SK-N-SH (cell line): ENCODE results near the gene ABHD6. TPM values are rescaled to one million over a fixed set of nuclear protein-coding genes. Genes with fewer than 3 reads are reported as not detected.

Experiments used
- CTCF ChIA-PET: fragments of 300-600, 350-600 bp; formaldehyde crosslinking; extraction: SDS; loops from one replicate; lab custom pipeline; 2021; lab: Yijun Ruan, JAX
- POLR2A ChIA-PET: fragments of 350-600 bp; sonication (Branson Sonifier 250); formaldehyde crosslinking; extraction: SDS; loops from one replicate; lab custom pipeline; 2020; ENCODE audit warnings: antibody characterized with exemption, inconsistent platforms; lab: Yijun Ruan, JAX
- DNase-seq: peaks from one replicate; pipeline ENCODE4 v3.0.0; 2012
- H2AFZ ChIP-seq: fragments of 200-600 bp; sonication (generic); 2 replicates; pipeline ENCODE4 v1.8.1; 2016; ENCODE audit warnings: antibody characterized with exemption, mild to moderate bottlenecking, low read depth
- H3F3A ChIP-seq: fragments of 200-600 bp; sonication (generic); replicated peaks from 2 replicates; pipeline ENCODE3; 2016; ENCODE audit warnings: antibody characterized with exemption, mild to moderate bottlenecking; ENCODE audit not compliant: insufficient read depth
- H3K27ac ChIP-seq, 2 experiments: fragments of 200-500 bp in 1 of 2; fragments of 200-600 bp in 1 of 2; sonication (Bioruptor generic) in 1 of 2; sonication (generic), shearing (Covaris generic) in 1 of 2; 2 replicates each; pipeline versions ENCODE4 v1.5.1 to v1.6.1; 2014 to 2016; ENCODE audit warnings: low read depth in 2 of 2, inconsistent platforms in 1 of 2, low read length in 1 of 2, mild to moderate bottlenecking in 1 of 2, mixed read lengths in 1 of 2
- H3K27me3 ChIP-seq: fragments of 200-600 bp; sonication (generic), shearing (Covaris generic); 2 replicates; pipeline ENCODE4 v1.6.1; 2016; ENCODE audit warnings: mixed run types; ENCODE audit not compliant: insufficient read depth
- H3K36me3 ChIP-seq, 2 experiments: fragments of 200-500 bp in 1 of 2; fragments of 200-600 bp in 1 of 2; sonication (Bioruptor generic) in 1 of 2; sonication (generic) in 1 of 2; replicated peaks in 1 of 2; 2 replicates each; pipeline versions ENCODE3 to v1.5.1; 2014 to 2016; ENCODE audit warnings: low read length in 1 of 2, mild to moderate bottlenecking in 1 of 2; ENCODE audit not compliant: insufficient read depth in 2 of 2, control insufficient read depth in 1 of 2
- H3K4me1 ChIP-seq, 2 experiments: fragments of 200-500 bp in 1 of 2; fragments of 200-600 bp in 1 of 2; sonication (Bioruptor generic) in 1 of 2; sonication (generic), shearing (Covaris generic) in 1 of 2; 2 replicates each; pipeline versions ENCODE4 v1.5.1 to v1.6.1; 2014 to 2016; ENCODE audit warnings: low read depth in 1 of 2, low read length in 1 of 2, mixed run types in 1 of 2; ENCODE audit not compliant: insufficient read depth in 2 of 2, control insufficient read depth in 1 of 2
- H3K4me2 ChIP-seq: fragments of 200-600 bp; sonication (generic), shearing (Covaris generic); 2 replicates; pipeline ENCODE4 v1.6.1; 2017; ENCODE audit warnings: mixed run types
- H3K4me3 ChIP-seq, 2 experiments: fragments of 200-500 bp in 1 of 2; fragments of 200-600 bp in 1 of 2; sonication (Bioruptor generic) in 1 of 2; sonication (generic), shearing (Covaris generic) in 1 of 2; 2 replicates each; pipeline versions ENCODE4 v1.5.1 to v1.8.1; 2014 to 2016; ENCODE audit warnings: low read depth in 2 of 2, inconsistent platforms in 1 of 2, low read length in 1 of 2, mild to moderate bottlenecking in 1 of 2, mixed read lengths in 1 of 2, moderate library complexity in 1 of 2
- H3K79me2 ChIP-seq: fragments of 200-600 bp; sonication (generic); 2 replicates; pipeline ENCODE4 v1.8.1; 2017; ENCODE audit warnings: mild to moderate bottlenecking; ENCODE audit not compliant: insufficient read depth
- H3K9ac ChIP-seq: fragments of 200-600 bp; sonication (generic); 2 replicates; pipeline ENCODE4 v1.6.1; 2017; ENCODE audit warnings: mixed run types
- H3K9me2 ChIP-seq: fragments of 200-600 bp; sonication (generic); 2 replicates; pipeline ENCODE4 v1.6.1; 2017; ENCODE audit warnings: mixed run types
- H3K9me3 ChIP-seq: fragments of 200-600 bp; sonication (generic); 2 replicates; pipeline ENCODE4 v1.6.1; 2017; ENCODE audit warnings: mixed run types, mild to moderate bottlenecking, moderate library complexity
- H4K20me1 ChIP-seq: fragments of 200-600 bp; sonication (generic); 2 replicates; pipeline ENCODE4 v1.6.1; 2017; ENCODE audit warnings: mild to moderate bottlenecking, mixed run types; ENCODE audit not compliant: insufficient read depth
- CHD2 ChIP-seq: fragments of 150-350 bp; IDR thresholded peaks from 2 replicates; pipeline ENCODE4 v1.6.1; 2018; ENCODE audit warnings: low read length; ENCODE audit not compliant: partially characterized antibody
- FOSL2 ChIP-seq: IDR thresholded peaks from 2 replicates; pipeline ENCODE4 v1.4.0; 2012; ENCODE audit warnings: low read depth, mild to moderate bottlenecking, moderate library complexity, borderline replicate concordance
- FOXM1 ChIP-seq: IDR thresholded peaks from 2 replicates; pipeline ENCODE4 v1.4.0; 2012; ENCODE audit warnings: low read depth, mild to moderate bottlenecking
- GABPA ChIP-seq: IDR thresholded peaks from 2 replicates; pipeline ENCODE4 v1.4.0; 2012; ENCODE audit warnings: low read depth, mild to moderate bottlenecking
- GATA2 ChIP-seq: sonication (generic); formaldehyde crosslinking; IDR thresholded peaks from 2 replicates; pipeline ENCODE4 v1.5.0; 2020; ENCODE audit warnings: mild to moderate bottlenecking, missing genetic modification reagents
- MEF2A ChIP-seq: IDR thresholded peaks from 2 replicates; pipeline ENCODE4 v1.4.0; 2012; ENCODE audit warnings: low read depth, borderline replicate concordance
- NFIC ChIP-seq: IDR thresholded peaks from 2 replicates; pipeline ENCODE4 v1.4.0; 2012; ENCODE audit warnings: borderline replicate concordance
- NRF1 ChIP-seq: IDR thresholded peaks from 2 replicates; pipeline ENCODE4 v1.6.1; 2012; ENCODE audit warnings: low read depth, mild to moderate bottlenecking, low read length
- POLR2AphosphoS5 ChIP-seq: IDR thresholded peaks from 2 replicates; pipeline ENCODE4 v1.6.1; 2012; ENCODE audit warnings: low read depth, low read length
- RAD21 ChIP-seq: IDR thresholded peaks from 2 replicates; pipeline ENCODE4 v1.6.1; 2012; ENCODE audit warnings: mild to moderate bottlenecking, low read length
- REST ChIP-seq: IDR thresholded peaks from 2 replicates; pipeline ENCODE4 v1.6.1; 2012; ENCODE audit warnings: mild to moderate bottlenecking, low read depth, low read length, moderate library complexity
- TAF1 ChIP-seq: IDR thresholded peaks from 2 replicates; pipeline ENCODE4 v1.6.1; 2012; ENCODE audit warnings: low read depth, mild to moderate bottlenecking, low read length, moderate library complexity, borderline replicate concordance
- TCF12 ChIP-seq: IDR thresholded peaks from 2 replicates; pipeline ENCODE4 v1.4.0; 2012
- TEAD4 ChIP-seq: IDR thresholded peaks from 2 replicates; pipeline ENCODE4 v1.4.0; 2012; ENCODE audit warnings: mild to moderate bottlenecking, borderline replicate concordance; ENCODE audit not compliant: insufficient read depth
- YY1 ChIP-seq: IDR thresholded peaks from 2 replicates; pipeline ENCODE4 v1.4.0; 2012; ENCODE audit warnings: low read depth, mild to moderate bottlenecking
- polyA plus RNA-seq, 3 experiments: library from polyadenylated mRNA; depleted of rRNA; stranded (reverse); fragments of >200 nt; gene quantifications; 2 replicates each; pipeline ENCODE4 v1.2.3, GENCODE V29; 2012
- TF ChIP-seq, protein P1 (sequence below): fragments of 200-600 bp; sonication (generic); IDR thresholded peaks from 2 replicates; pipeline ENCODE4 v1.6.1; 2017; ENCODE audit warnings: antibody characterized with exemption, mild to moderate bottlenecking, moderate library complexity
- TF ChIP-seq, protein P2 (sequence below): fragments of 150-350 bp; IDR thresholded peaks from 2 replicates; pipeline ENCODE4 v1.6.1; 2017; ENCODE audit warnings: antibody characterized with exemption, low read length, low read depth, borderline replicate concordance
- TF ChIP-seq, protein P3 (sequence below): fragments of 150-350 bp; IDR thresholded peaks from 2 replicates; pipeline ENCODE4 v1.6.1; 2016; ENCODE audit warnings: mild to moderate bottlenecking, low read depth, low read length

The ABHD6 gene
- polyA plus RNA-seq, 1 of the 3 experiments (the other 2 are of a cell fraction) = 10.7 TPM

GRCh38 chr3:58198804-58199203, 38.8 kb upstream of the ABHD6 start:
- Histone ChIP-seq H3K4me2 (no peak overlapping the region), H3K4me3 (no peak overlapping the region), H3K79me2 (no peaks in the 10 kb centered on the region), H2AFZ (no peak overlapping the region), H3K27me3 (no peaks in the 10 kb centered on the region), H3F3A (no peaks in the 10 kb centered on the region), H3K36me3 (no peaks in the 10 kb centered on the region), H4K20me1 (no peaks in the 10 kb centered on the region), H3K27ac (no peak overlapping the region), H3K9ac (no peak overlapping the region), H3K9me2 (no peaks in the 10 kb centered on the region), H3K9me3 (no peaks in the 10 kb centered on the region), H3K4me1 (no peaks in the 10 kb centered on the region)
- TF ChIP-seq CHD2 (no peak), POLR2AphosphoS5 (no peak), RAD21 (no peak), TCF12 (no peak), FOXM1 (no peak), GABPA (no peak), YY1 (no peak), MEF2A (no peak), NRF1 (no peak)
- TF ChIP-seq, protein P1, sequence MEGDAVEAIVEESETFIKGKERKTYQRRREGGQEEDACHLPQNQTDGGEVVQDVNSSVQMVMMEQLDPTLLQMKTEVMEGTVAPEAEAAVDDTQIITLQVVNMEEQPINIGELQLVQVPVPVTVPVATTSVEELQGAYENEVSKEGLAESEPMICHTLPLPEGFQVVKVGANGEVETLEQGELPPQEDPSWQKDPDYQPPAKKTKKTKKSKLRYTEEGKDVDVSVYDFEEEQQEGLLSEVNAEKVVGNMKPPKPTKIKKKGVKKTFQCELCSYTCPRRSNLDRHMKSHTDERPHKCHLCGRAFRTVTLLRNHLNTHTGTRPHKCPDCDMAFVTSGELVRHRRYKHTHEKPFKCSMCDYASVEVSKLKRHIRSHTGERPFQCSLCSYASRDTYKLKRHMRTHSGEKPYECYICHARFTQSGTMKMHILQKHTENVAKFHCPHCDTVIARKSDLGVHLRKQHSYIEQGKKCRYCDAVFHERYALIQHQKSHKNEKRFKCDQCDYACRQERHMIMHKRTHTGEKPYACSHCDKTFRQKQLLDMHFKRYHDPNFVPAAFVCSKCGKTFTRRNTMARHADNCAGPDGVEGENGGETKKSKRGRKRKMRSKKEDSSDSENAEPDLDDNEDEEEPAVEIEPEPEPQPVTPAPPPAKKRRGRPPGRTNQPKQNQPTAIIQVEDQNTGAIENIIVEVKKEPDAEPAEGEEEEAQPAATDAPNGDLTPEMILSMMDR = no peak
- TF ChIP-seq, protein P2, sequence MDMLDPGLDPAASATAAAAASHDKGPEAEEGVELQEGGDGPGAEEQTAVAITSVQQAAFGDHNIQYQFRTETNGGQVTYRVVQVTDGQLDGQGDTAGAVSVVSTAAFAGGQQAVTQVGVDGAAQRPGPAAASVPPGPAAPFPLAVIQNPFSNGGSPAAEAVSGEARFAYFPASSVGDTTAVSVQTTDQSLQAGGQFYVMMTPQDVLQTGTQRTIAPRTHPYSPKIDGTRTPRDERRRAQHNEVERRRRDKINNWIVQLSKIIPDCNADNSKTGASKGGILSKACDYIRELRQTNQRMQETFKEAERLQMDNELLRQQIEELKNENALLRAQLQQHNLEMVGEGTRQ = no peak
- DNase-seq = no peak
- ChIA-PET POLR2A (no interaction called here), CTCF (interaction anchor here (4.1 kb wide), 1 partner anchor 18 kb away, joined by 19 read pairs; no protein-coding TSS in a partner anchor)

DNA sequence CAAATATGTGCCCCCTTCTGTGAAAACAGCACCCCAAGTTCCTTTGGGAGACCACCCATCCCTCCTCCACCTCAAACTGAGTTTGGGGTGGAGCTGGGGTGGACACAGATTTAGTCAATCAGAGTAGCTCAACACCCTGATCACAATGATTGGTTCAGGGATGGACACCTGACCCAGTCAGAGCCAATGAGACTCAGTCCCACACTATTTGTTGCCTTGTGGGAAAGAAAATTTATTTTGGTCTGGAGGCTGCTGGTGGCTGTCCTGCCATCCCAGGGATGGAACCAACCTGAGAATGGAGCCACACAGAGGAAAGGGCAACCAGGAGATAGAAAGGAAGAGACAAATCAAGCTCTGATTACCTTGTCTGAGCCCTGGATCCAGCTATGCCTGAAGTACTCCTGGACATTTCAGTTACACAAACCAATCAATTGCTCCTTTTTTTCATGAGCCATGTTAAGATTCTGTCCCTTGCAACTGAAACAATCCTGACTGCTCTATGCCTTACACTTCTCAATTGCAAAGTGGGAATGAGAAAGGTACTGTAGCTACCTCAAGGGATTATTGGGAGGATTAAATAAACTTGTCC, 37.4 kb upstream of the ABHD6 start:
- POLR2A ChIA-PET = no interaction called here
- Histone ChIP-seq H3K27ac (no peak overlapping the region), H3K9me2 (no peaks in the 10 kb centered on the region), H4K20me1 (no peaks in the 10 kb centered on the region)
- TF ChIP-seq TEAD4 (no peak), MEF2A (no peak), REST (no peak), TAF1 (no peak), POLR2AphosphoS5 (no peak), FOSL2 (no peak), NFIC (no peak), TCF12 (no peak), GABPA (no peak), GATA2 (CRISPR knock-in tag) (no peak), YY1 (no peak)
- TF ChIP-seq, protein P3, sequence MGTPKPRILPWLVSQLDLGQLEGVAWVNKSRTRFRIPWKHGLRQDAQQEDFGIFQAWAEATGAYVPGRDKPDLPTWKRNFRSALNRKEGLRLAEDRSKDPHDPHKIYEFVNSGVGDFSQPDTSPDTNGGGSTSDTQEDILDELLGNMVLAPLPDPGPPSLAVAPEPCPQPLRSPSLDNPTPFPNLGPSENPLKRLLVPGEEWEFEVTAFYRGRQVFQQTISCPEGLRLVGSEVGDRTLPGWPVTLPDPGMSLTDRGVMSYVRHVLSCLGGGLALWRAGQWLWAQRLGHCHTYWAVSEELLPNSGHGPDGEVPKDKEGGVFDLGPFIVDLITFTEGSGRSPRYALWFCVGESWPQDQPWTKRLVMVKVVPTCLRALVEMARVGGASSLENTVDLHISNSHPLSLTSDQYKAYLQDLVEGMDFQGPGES = no peak
- TF ChIP-seq, all 33 proteins: peak for 0
- no peak overlapping the region for H3K4me2 ChIP-seq
- no peak for DNase-seq
- H2AFZ ChIP-seq = no peak overlapping the region
- H3K36me3 ChIP-seq = no peaks in the 10 kb centered on the region
- H3K79me2 ChIP-seq = no peaks in the 10 kb centered on the region
- no peaks in the 10 kb centered on the region for H3F3A ChIP-seq
- CTCF ChIA-PET = interaction anchor here (1.2 to 4.1 kb wide), 6 partner anchors 12 to 38 kb away, joined by 3 to 19 read pairs (median 6); partner anchors contain the start of gene ABHD6
- no peak overlapping the region for H3K4me3 ChIP-seq
- no peaks in the 10 kb centered on the region for H3K9me3 ChIP-seq
- no peak overlapping the region for H3K9ac ChIP-seq
- no peaks in the 10 kb centered on the region for H3K27me3 ChIP-seq
- H3K4me1 ChIP-seq = no peaks in the 10 kb centered on the region
